Measurements from ENCODE around the gene TBC1D2. TPM values are rescaled to one million over a fixed set of nuclear protein-coding genes. Genes with fewer than 3 reads are reported as not detected.

Gene TBC1D2
- total RNA-seq, 2 experiments from 2014 or later: 3.1 to 5.5 TPM

DNA sequence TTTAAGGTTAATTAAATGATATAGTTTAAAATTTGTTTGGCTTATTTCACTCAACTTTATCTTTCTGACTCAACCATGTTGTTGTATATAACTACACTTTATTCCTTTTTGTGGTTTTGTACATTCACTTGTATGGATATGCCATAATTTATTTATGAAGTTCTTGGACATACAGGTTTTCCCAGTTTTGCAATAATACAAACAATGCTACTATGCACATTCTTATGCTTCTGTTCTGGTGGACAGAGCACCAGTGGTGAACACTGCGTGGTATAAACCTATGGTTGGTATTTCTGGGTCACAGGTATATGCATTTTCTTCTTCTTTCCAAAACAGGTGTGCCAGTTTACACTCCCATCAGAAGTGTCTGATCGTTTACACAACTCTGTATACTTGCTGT is 100.8 kb downstream of the TBC1D2 start:
- BruUV-seq (replicated peaks): no TSS peak
- ChIA-PET POLR2A (interaction anchor here (0.6 kb wide), 1 partner anchor 24 kb away, joined by 3 read pairs; no protein-coding TSS in a partner anchor), CTCF (ENCODE audit: unreplicated experiment) (no interaction called here)
- Histone ChIP-seq H2AFZ (ENCODE audit: low read length) (no peak overlapping the region), H3K9me2 (ENCODE audit: insufficient read depth, low read length) (no peaks in the 10 kb centered on the region), H4K20me1 (ENCODE audit: insufficient read depth, low read length) (no peaks in the 10 kb centered on the region), H3K4me1 (ENCODE audit: insufficient read depth, low read length, poor library complexity, severe bottlenecking) (no peaks in the 10 kb centered on the region), H3K27ac (ENCODE audit: low read depth, low read length, poor library complexity, severe bottlenecking) (no peak overlapping the region), H3K79me2 (ENCODE audit: insufficient read depth, low read depth, low read length) (no peaks in the 10 kb centered on the region), H3K4me2 (ENCODE audit: low read length) (no peak overlapping the region), H3K9me3 (ENCODE audit: low read length) (no peaks in the 10 kb centered on the region), H3K36me3 (ENCODE audit: insufficient read depth, low read length) (no peaks in the 10 kb centered on the region), H3K4me3 (ENCODE audit: low read depth, low read length, poor library complexity, severe bottlenecking) (no peak overlapping the region)
- TF ChIP-seq, protein P1, sequence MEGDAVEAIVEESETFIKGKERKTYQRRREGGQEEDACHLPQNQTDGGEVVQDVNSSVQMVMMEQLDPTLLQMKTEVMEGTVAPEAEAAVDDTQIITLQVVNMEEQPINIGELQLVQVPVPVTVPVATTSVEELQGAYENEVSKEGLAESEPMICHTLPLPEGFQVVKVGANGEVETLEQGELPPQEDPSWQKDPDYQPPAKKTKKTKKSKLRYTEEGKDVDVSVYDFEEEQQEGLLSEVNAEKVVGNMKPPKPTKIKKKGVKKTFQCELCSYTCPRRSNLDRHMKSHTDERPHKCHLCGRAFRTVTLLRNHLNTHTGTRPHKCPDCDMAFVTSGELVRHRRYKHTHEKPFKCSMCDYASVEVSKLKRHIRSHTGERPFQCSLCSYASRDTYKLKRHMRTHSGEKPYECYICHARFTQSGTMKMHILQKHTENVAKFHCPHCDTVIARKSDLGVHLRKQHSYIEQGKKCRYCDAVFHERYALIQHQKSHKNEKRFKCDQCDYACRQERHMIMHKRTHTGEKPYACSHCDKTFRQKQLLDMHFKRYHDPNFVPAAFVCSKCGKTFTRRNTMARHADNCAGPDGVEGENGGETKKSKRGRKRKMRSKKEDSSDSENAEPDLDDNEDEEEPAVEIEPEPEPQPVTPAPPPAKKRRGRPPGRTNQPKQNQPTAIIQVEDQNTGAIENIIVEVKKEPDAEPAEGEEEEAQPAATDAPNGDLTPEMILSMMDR (conservative IDR thresholded peaks at IDR 0.05; ENCODE audit: low read length): no peak
- no peak for TF ChIP-seq EZH2phosphoT487 (IDR thresholded peaks at IDR 0.05; ENCODE audit: borderline replicate concordance, low read depth, low read length)
- DNase-seq (ENCODE audit: low spot score): no peak
- intact Hi-C loops (cut with micrococcal nuclease; ENCODE audit: unreplicated experiment): no loop called here

DNA sequence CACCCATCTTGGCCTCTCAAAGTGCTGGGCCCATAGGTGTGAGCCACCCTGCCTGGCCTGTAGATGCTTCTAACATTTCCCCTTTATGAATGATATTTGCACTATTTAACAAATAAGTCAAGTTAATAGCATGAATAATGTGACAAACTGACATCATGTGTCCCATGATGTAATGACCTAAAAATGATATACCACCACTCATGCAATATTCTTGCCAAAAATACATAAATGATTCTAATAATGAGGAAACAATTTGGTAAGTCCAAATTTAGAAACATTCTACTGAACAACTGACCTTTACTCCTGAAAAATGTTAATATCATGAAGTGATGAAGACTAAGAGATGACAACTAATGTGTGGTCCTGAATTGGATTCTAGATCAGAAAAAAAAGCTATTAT is 102.9 kb downstream of the TBC1D2 start:
- no peaks in the 10 kb centered on the region for H3K36me3 ChIP-seq (ENCODE audit: insufficient read depth, low read length)
- ChIA-PET CTCF (ENCODE audit: unreplicated experiment) (no interaction called here), POLR2A (no interaction called here)
- TF ChIP-seq EZH2phosphoT487 (IDR thresholded peaks at IDR 0.05; ENCODE audit: borderline replicate concordance, low read depth, low read length): no peak
- TF ChIP-seq, protein P1 (conservative IDR thresholded peaks at IDR 0.05; ENCODE audit: low read length): no peak
- H3K9me3 ChIP-seq (ENCODE audit: low read length): no peaks in the 10 kb centered on the region
- no TSS peak for BruUV-seq (replicated peaks)
- no peaks in the 10 kb centered on the region for H3K4me1 ChIP-seq (ENCODE audit: insufficient read depth, low read length, poor library complexity, severe bottlenecking)
- no peak overlapping the region for H3K4me2 ChIP-seq (ENCODE audit: low read length)
- intact Hi-C loops (cut with micrococcal nuclease; ENCODE audit: unreplicated experiment): no loop called here
- no peaks in the 10 kb centered on the region for H4K20me1 ChIP-seq (ENCODE audit: insufficient read depth, low read length)
- H3K79me2 ChIP-seq (ENCODE audit: insufficient read depth, low read depth, low read length): no peaks in the 10 kb centered on the region
- H3K4me3 ChIP-seq (ENCODE audit: low read depth, low read length, poor library complexity, severe bottlenecking): no peak overlapping the region
- H3K27ac ChIP-seq (ENCODE audit: low read depth, low read length, poor library complexity, severe bottlenecking): no peak overlapping the region
- no peaks in the 10 kb centered on the region for H3K9me2 ChIP-seq (ENCODE audit: insufficient read depth, low read length)
- H2AFZ ChIP-seq (ENCODE audit: low read length): no peak overlapping the region
- DNase-seq (ENCODE audit: low spot score): no peak

DNA sequence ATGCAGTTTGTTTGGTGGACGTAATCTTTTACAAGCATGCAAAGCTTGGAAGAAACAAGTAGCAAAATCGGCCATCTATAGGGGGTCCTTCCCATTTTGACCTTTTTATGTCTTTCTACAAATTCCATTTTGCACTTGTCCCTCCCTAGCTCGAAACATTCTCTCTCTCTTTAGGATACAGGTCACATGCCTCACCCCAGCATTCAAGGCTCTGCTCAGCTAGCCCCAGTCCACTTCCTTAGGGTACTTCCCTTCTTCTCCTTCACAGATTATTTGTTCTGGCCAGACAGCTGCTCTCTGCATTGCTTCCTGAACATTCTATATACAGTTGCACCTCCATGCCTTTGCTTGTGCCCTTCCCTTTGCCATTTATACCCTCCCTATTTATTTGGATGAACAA is 104.7 kb downstream of the TBC1D2 start:
- BruUV-seq (replicated peaks): no TSS peak
- DNase-seq (ENCODE audit: low spot score): no peak
- ChIA-PET POLR2A (no interaction called here), CTCF (ENCODE audit: unreplicated experiment) (no interaction called here)
- H4K20me1 ChIP-seq (ENCODE audit: insufficient read depth, low read length): no peaks in the 10 kb centered on the region
- H3K27ac ChIP-seq (ENCODE audit: low read depth, low read length, poor library complexity, severe bottlenecking): no peak overlapping the region
- no peak overlapping the region for H3K4me3 ChIP-seq (ENCODE audit: low read depth, low read length, poor library complexity, severe bottlenecking)
- TF ChIP-seq, protein P1 (conservative IDR thresholded peaks at IDR 0.05; ENCODE audit: low read length): no peak
- no peak for TF ChIP-seq EZH2phosphoT487 (IDR thresholded peaks at IDR 0.05; ENCODE audit: borderline replicate concordance, low read depth, low read length)
- intact Hi-C loops (cut with micrococcal nuclease; ENCODE audit: unreplicated experiment): no loop called here
- H3K79me2 ChIP-seq (ENCODE audit: insufficient read depth, low read depth, low read length): no peaks in the 10 kb centered on the region
- H3K9me2 ChIP-seq (ENCODE audit: insufficient read depth, low read length): no peaks in the 10 kb centered on the region
- H3K4me2 ChIP-seq (ENCODE audit: low read length): no peak overlapping the region
- no peaks in the 10 kb centered on the region for H3K36me3 ChIP-seq (ENCODE audit: insufficient read depth, low read length)
- no peaks in the 10 kb centered on the region for H3K4me1 ChIP-seq (ENCODE audit: insufficient read depth, low read length, poor library complexity, severe bottlenecking)
- H3K9me3 ChIP-seq (ENCODE audit: low read length): no peaks in the 10 kb centered on the region
- H2AFZ ChIP-seq (ENCODE audit: low read length): no peak overlapping the region
